ENCODE measurements around the gene HSF4.
"Not testable (repeated sequence)": the region's sequence is repeated elsewhere in the genome, so short reads cannot be mapped to it uniquely, and the experiment has no call there.

HSF4 gene

GRCh38 chr16:67164599-67165061 lies at the start of gene HSF4:
HSF4 (plus strand) TSS chr16:67164745; CDS start chr16:67164812, 67 bp downstream.
- no peak for DNase-seq
- no peak for ATAC-seq

GRCh38 chr16:67114793-67115192 lies 49.8 kb upstream of the HSF4 start:
- ATAC-seq (no peak), DNase-seq (no peak)

GRCh38 chr16:67115639-67116038 lies 48.9 kb upstream of the HSF4 start:
- DNase-seq = no peak
- ATAC-seq = no peak

GRCh38 chr16:67116388-67117311 lies 47.9 kb upstream of the HSF4 start:
- ATAC-seq = no peak
- DNase-seq = no peak

GRCh38 chr16:67117716-67118115 lies 46.8 kb upstream of the HSF4 start:
- DNase-seq (no peak), ATAC-seq (no peak)

- ATAC-seq (no peak), DNase-seq (no peak)
Measured at GRCh38 chr16:67120025-67120424, 44.5 kb upstream of the HSF4 start.

- not testable (repeated sequence) for DNase-seq, ATAC-seq
Measured at GRCh38 chr16:67122799-67123198, 41.7 kb upstream of the HSF4 start.

- ATAC-seq (no peak), DNase-seq (no peak)
Measured at GRCh38 chr16:67128417-67128816, 36.1 kb upstream of the HSF4 start.

- no peak for DNase-seq
- no peak for ATAC-seq
Measured at GRCh38 chr16:67128887-67129286, 35.7 kb upstream of the HSF4 start.

- DNase-seq (no peak), ATAC-seq (no peak)
Measured at GRCh38 chr16:67129422-67129821, 35.1 kb upstream of the HSF4 start.

- DNase-seq (no peak), ATAC-seq (no peak)
Measured at GRCh38 chr16:67137605-67138004, 26.9 kb upstream of the HSF4 start.

GRCh38 chr16:67141391-67141790 lies 23.2 kb upstream of the HSF4 start:
- DNase-seq = no peak

GRCh38 chr16:67142342-67142741 lies 22.2 kb upstream of the HSF4 start:
- no peak for ATAC-seq
- no peak for DNase-seq

More at GRCh38 chr16:67141391-67141790, 23.2 kb upstream of the HSF4 start:
- no peak for ATAC-seq

GRCh38 chr16:67144943-67145342 lies 19.6 kb upstream of the HSF4 start:
- no peak for ATAC-seq
- no peak for DNase-seq

GRCh38 chr16:67145746-67146145 lies 18.8 kb upstream of the HSF4 start:
- ATAC-seq (no peak), DNase-seq (no peak)

- DNase-seq = no peak
- ATAC-seq = no peak
Measured at GRCh38 chr16:67146523-67147357, 17.8 kb upstream of the HSF4 start.

- ATAC-seq (no peak), DNase-seq (no peak)
Measured at GRCh38 chr16:67147437-67148140, 17.0 kb upstream of the HSF4 start.

- DNase-seq = no peak
- no peak for ATAC-seq
Measured at GRCh38 chr16:67148221-67148620, 16.3 kb upstream of the HSF4 start.

- DNase-seq (no peak), ATAC-seq (no peak)
Measured at GRCh38 chr16:67148656-67149275, 15.8 kb upstream of the HSF4 start.

- ATAC-seq (no peak), DNase-seq (no peak)
Measured at GRCh38 chr16:67149276-67150046, 15.1 kb upstream of the HSF4 start.
